GM12865 (cell line): ENCODE results near the gene HNRNPM.

Source experiments
- DNase-seq: peaks from one replicate; pipeline ENCODE4 v3.0.0; 2010; ENCODE audit warnings: low read depth
- H3K4me3 ChIP-seq: 2 replicates; pipeline ENCODE4 v1.5.1; 2011; ENCODE audit warnings: mild to moderate bottlenecking, low read depth, low read length, control low read depth
- CTCF ChIP-seq: IDR thresholded peaks from 2 replicates; pipeline ENCODE4 v1.5.1; 2011; ENCODE audit warnings: low read length, control low read depth, low read depth, inconsistent platforms; ENCODE audit not compliant: insufficient read depth; ENCODE audit errors: missing control alignments

Gene HNRNPM

GRCh38 chr19:8476524-8476923 lies 31.7 kb downstream of the HNRNPM start:
- DNase-seq: no peak
- H3K4me3 ChIP-seq: no peak overlapping the region
- no peak for TF ChIP-seq CTCF

- no peak for TF ChIP-seq CTCF
- DNase-seq: no peak
- no peak overlapping the region for H3K4me3 ChIP-seq
Measured at GRCh38 chr19:8477889-8478288, 33.1 kb downstream of the HNRNPM start.

GRCh38 chr19:8478598-8478997 lies 33.8 kb downstream of the HNRNPM start:
- TF ChIP-seq CTCF: no peak
- no peak for DNase-seq

GRCh38 chr19:8481201-8481600 lies 36.4 kb downstream of the HNRNPM start:
- H3K4me3 ChIP-seq: no peak overlapping the region
- TF ChIP-seq CTCF: no peak
- DNase-seq: no peak

More at GRCh38 chr19:8478598-8478997, 33.8 kb downstream of the HNRNPM start:
- no peak overlapping the region for H3K4me3 ChIP-seq

- no peak for TF ChIP-seq CTCF
- no peak for DNase-seq
- no peak overlapping the region for H3K4me3 ChIP-seq
Measured at GRCh38 chr19:8481616-8482015, 36.8 kb downstream of the HNRNPM start.

- no peak for DNase-seq
- no peak overlapping the region for H3K4me3 ChIP-seq
- no peak for TF ChIP-seq CTCF
Measured at GRCh38 chr19:8482696-8483095, 37.9 kb downstream of the HNRNPM start.

GRCh38 chr19:8483165-8483564 lies 38.4 kb downstream of the HNRNPM start:
- H3K4me3 ChIP-seq: no peak overlapping the region
- no peak for DNase-seq
- TF ChIP-seq CTCF: no peak
